DND-41 (cell line): ENCODE results near the gene DDIT4.

Source experiments
- ATAC-seq: fragments of 200-7000 bp; cut with Tn5 transposase; 3 replicates; pipeline ENCODE4 v1.9.1; 2021; ENCODE audit warnings: low read depth; ENCODE audit not compliant: insufficient read depth
- DNase-seq: peaks from one replicate; pipeline ENCODE4 v3.0.0-alpha.2; 2020
- H2AFZ ChIP-seq: 2 replicates; pipeline ENCODE4 v1.6.0; 2012; ENCODE audit warnings: low read depth, low read length
- H3K27ac ChIP-seq: 2 replicates; pipeline ENCODE4 v1.5.1; 2012; ENCODE audit warnings: low read length, inconsistent platforms
- H3K27me3 ChIP-seq: fragments of 200-600 bp; sonication (generic); 2 replicates; pipeline ENCODE4 v1.6.0; 2012; ENCODE audit warnings: low read length, mild to moderate bottlenecking, inconsistent platforms; ENCODE audit not compliant: insufficient read depth, poor library complexity
- H3K36me3 ChIP-seq: 2 replicates; pipeline ENCODE4 v1.5.1; 2012; ENCODE audit warnings: low read length, inconsistent platforms; ENCODE audit not compliant: insufficient read depth
- H3K4me1 ChIP-seq: 2 replicates; pipeline ENCODE4 v1.5.1; 2012; ENCODE audit warnings: mild to moderate bottlenecking, low read length; ENCODE audit not compliant: insufficient read depth
- H3K4me2 ChIP-seq: 2 replicates; pipeline ENCODE4 v1.6.0; 2012; ENCODE audit warnings: mild to moderate bottlenecking, moderate library complexity, low read length, inconsistent platforms; ENCODE audit not compliant: insufficient read depth
- H3K4me3 ChIP-seq, 2 experiments: fragments of 200-600 bp in 1 of 2; shearing (Covaris generic) in 1 of 2; 2 replicates each; pipeline ENCODE4 v1.5.1; 2012 to 2016; ENCODE audit warnings: inconsistent platforms in 2 of 2, low read length in 2 of 2, mild to moderate bottlenecking in 2 of 2, low read depth in 1 of 2, moderate library complexity in 1 of 2
- H3K79me2 ChIP-seq: 2 replicates; pipeline ENCODE4 v1.6.0; 2012; ENCODE audit warnings: low read length, inconsistent platforms; ENCODE audit not compliant: insufficient read depth
- H3K9ac ChIP-seq: 2 replicates; pipeline ENCODE4 v1.6.0; 2012; ENCODE audit warnings: low read depth, mild to moderate bottlenecking, inconsistent platforms, low read length, moderate library complexity
- H3K9me3 ChIP-seq: 2 replicates; pipeline ENCODE4 v1.5.1; 2012; ENCODE audit warnings: low read length, moderate library complexity, mild to moderate bottlenecking, inconsistent platforms; ENCODE audit not compliant: insufficient read depth, severe bottlenecking
- H4K20me1 ChIP-seq: 2 replicates; pipeline ENCODE4 v1.6.0; 2012; ENCODE audit warnings: low read length; ENCODE audit not compliant: insufficient read depth
- CTCF ChIP-seq: IDR thresholded peaks from 2 replicates; pipeline ENCODE4 v1.5.1; 2012; ENCODE audit warnings: borderline replicate concordance, low read length, moderate library complexity, mild to moderate bottlenecking; ENCODE audit not compliant: poor library complexity, severe bottlenecking; ENCODE audit errors: extremely low read depth
- EZH2 ChIP-seq: IDR thresholded peaks from 3 replicates; pipeline ENCODE4 v1.6.1; 2012; ENCODE audit warnings: borderline replicate concordance, low read depth, mild to moderate bottlenecking, moderate library complexity, low read length, inconsistent platforms; ENCODE audit not compliant: severe bottlenecking

DDIT4 gene

DNA sequence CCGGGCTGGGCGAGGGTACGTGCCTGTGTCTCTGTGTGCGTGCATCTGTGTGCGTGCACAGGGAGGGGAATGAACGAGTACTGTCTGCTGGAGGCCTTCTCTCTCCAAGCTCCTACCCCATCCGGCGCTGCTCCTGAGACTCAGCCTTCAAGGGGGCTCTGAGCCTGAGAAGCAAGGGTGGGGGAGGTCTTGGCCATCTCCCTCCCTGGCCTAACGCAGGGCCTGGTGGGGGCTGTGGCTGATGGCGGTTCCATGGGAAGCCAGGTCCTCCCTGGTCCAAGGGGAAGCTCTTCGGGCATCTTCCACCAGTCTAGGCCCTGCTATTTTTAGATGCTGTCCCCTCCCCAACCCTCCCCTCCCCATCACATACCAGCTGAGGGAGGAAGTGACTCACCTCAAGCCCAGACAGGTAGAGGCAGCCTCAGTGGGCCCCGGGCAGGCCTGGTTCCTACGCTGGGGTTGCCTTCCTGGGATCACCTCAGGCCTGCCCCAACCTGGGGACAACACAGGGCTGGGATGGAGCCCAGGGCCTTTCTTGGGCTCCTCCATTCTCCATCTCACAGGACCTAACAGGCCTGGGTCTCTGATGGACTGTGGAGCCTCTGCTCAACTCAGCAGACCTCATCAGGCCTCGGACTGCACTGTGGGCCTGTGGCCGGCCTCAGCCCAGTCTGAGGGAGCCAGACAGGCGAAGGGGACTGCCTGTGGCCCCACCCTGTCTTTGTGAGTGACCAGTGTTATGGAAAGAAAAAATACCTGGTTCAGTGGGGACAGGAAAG lies 48.7 kb downstream of the DDIT4 start:
- TF ChIP-seq CTCF (no peak), EZH2 (no peak)
- DNase-seq: no peak
- Histone ChIP-seq H3K27ac (peak overlapping the region; percentile 98), H4K20me1 (no peaks in the 10 kb centered on the region), H3K4me3 (no peak overlapping the region), H3K79me2 (peaks cover 17% of the 10 kb centered on the region), H3K9me3 (no peaks in the 10 kb centered on the region), H3K9ac (peak overlapping the region; percentile 87), H3K27me3 (no peaks in the 10 kb centered on the region), H2AFZ (no peak overlapping the region), H3K4me1 (peaks cover 85% of the 10 kb centered on the region), H3K4me2 (peak overlapping the region; percentile 71; the same call in 1 of the 2 replicates), H3K36me3 (no peaks in the 10 kb centered on the region; the same call in 1 of the 2 replicates)
- ATAC-seq: no peak

DNA sequence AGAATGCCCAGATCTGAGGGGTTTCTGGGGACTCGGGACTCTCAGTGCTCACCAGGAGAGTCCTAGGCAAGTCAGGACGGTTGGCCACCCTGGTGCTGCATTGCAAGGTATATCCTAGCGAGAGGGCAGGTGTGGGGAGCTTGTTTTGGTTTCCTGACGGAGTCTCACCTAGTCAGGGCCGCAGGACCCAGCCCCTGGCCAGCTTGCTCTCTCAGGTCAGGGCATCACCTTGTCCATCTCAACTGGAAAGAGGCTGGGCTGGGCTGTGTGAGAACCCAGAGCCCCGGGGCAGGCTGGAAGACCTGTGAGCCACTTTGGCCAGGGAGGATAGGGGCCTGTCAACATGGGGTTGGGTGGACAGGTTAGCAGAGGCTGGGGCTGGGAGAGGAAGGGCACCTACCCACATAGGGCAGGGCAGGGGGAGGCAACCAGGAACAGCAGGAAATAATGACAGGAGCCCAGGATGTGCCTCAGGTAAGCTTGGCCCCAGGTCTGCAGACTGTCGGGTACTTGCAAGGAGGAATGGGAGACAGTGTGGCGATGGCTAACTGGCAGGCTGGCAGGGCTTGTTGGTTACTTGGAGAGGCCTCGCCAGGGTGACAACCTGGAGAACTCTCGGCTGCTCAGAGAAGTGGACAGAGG lies 49.5 kb downstream of the DDIT4 start:
- no peaks in the 10 kb centered on the region; the same call in 1 of the 2 replicates for H3K36me3 ChIP-seq
- H3K9ac ChIP-seq: peak overlapping the region; percentile 87
- peaks cover 25% of the 10 kb centered on the region for H3K79me2 ChIP-seq
- H3K4me2 ChIP-seq: no peak overlapping the region
- H3K27ac ChIP-seq: peak overlapping the region; percentile 98
- no peak for TF ChIP-seq EZH2
- no peak for TF ChIP-seq CTCF
- no peak overlapping the region for H3K4me3 ChIP-seq
- H3K4me1 ChIP-seq: peaks cover 86% of the 10 kb centered on the region
- no peak for DNase-seq
- ATAC-seq: no peak
- H3K27me3 ChIP-seq: no peaks in the 10 kb centered on the region
- no peaks in the 10 kb centered on the region; the same call in 1 of the 2 replicates for H4K20me1 ChIP-seq
- no peak overlapping the region for H2AFZ ChIP-seq
- H3K9me3 ChIP-seq: no peaks in the 10 kb centered on the region

DNA sequence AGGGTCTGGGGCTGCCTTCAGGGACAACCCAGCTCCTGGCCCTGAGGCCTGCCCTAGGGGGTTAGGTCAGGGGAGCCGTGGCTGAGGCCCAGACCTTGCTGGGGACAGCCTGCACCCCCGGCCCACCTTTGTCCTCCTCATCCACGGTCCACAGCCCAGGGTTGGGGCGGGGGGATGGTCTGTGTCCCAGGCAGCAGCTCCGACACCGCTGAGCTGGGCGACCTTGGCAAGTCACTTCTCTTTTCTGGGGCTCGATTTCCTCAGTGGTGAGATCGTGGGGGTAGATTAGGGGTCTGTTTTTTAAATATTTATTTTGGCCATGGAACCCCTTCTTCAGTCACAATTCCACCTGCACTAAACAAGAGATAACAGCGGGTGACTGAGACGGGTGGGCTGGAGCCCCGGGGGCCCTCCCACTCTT lies 50.1 kb downstream of the DDIT4 start:
- Histone ChIP-seq H3K4me1 (peaks cover 86% of the 10 kb centered on the region), H3K4me2 (no peak overlapping the region)
- no peak for DNase-seq

More for the DNA sequence above, 50.1 kb downstream of the DDIT4 start:
- Histone ChIP-seq H3K9me3 (no peaks in the 10 kb centered on the region), H3K27ac (peak overlapping the region; percentile 98), H3K27me3 (no peaks in the 10 kb centered on the region), H4K20me1 (no peaks in the 10 kb centered on the region; the same call in 1 of the 2 replicates), H3K9ac (peak overlapping the region; percentile 87; the same call in 1 of the 2 replicates), H2AFZ (no peak overlapping the region), H3K79me2 (peaks cover 25% of the 10 kb centered on the region), H3K36me3 (no peaks in the 10 kb centered on the region; the same call in 1 of the 2 replicates), H3K4me3 (no peak overlapping the region)
- TF ChIP-seq EZH2 (no peak), CTCF (no peak)
- no peak for ATAC-seq
